Mesangial cell (primary cell): ENCODE measurements around the gene MYCN. TPM values are rescaled to one million over a fixed set of nuclear protein-coding genes. Genes with fewer than 3 reads are reported as not detected.

Source experiments
- total RNA-seq: library from RNA; depleted of rRNA; stranded (reverse); fragments of >200 nt; gene quantifications from 2 replicates; pipeline ENCODE4 v1.2.3, GENCODE V29; 2015

MYCN gene
- total RNA-seq = under 0.01 and 1.1 TPM in 2 replicates

GRCh38 chr2:15939854-15940660, at the start of gene MYCN:
MYCN (plus strand) TSS chr2:15940550; CDS start chr2:15942065, 1,515 bp downstream.

